ENCODE results near the gene TBXA2R. TPM values are rescaled to one million over a fixed set of nuclear protein-coding genes. Genes with fewer than 3 reads are reported as not detected.

The TBXA2R gene
- total and polyA plus RNA-seq, 2 donors (not counting 3 experiments of a cell fraction or from before 2014, with no cell fraction given): 2.4 to 2.9 TPM

- Histone ChIP-seq H3K9me3 (replicated peaks; ENCODE audit: control insufficient read depth, insufficient read depth, low read length) (no peaks in the 10 kb centered on the region), H3K27me3 (ENCODE audit: control insufficient read depth in 2 of 2, insufficient read depth in 2 of 2, low read length in 2 of 2) (no peaks in the 10 kb centered on the region), H4K20me1 (replicated peaks; ENCODE audit: control insufficient read depth, extremely low read depth, insufficient read depth, low read length) (no peaks in the 10 kb centered on the region), H3K79me2 (ENCODE audit: control insufficient read depth, insufficient read depth, low read length) (no peaks in the 10 kb centered on the region), H2AFZ (ENCODE audit: low read depth, low read length) (no peak overlapping the region), H3K36me3 (ENCODE audit: control insufficient read depth in 2 of 2, extremely low read depth in 1 of 2, insufficient read depth in 2 of 2, low read length in 2 of 2) (no peaks in the 10 kb centered on the region), H3K4me1 (ENCODE audit: control insufficient read depth, extremely low read depth, insufficient read depth, low read length) (peaks cover 23% of the 10 kb centered on the region), H3K27ac (ENCODE audit: insufficient read depth, low read depth, low read length) (no peak overlapping the region), H3K9ac (replicated peaks; ENCODE audit: extremely low read depth, insufficient read depth, low read length) (no peak overlapping the region), H3K9me1 (replicated peaks; ENCODE audit: control insufficient read depth, extremely low read depth, insufficient read depth, low read length) (no peaks in the 10 kb centered on the region), H3K4me2 (ENCODE audit: insufficient read depth, low read length) (no peak overlapping the region), H3K4me3 (replicated peaks in 1 of 3; ENCODE audit: insufficient read depth in 1 of 3, low read depth in 1 of 3, low read length in 3 of 3) (no peak overlapping the region)
- ChIA-PET CTCF (no interaction called here), POLR2A (no interaction called here)
- FAIRE-seq (no peak), DNase-seq (ENCODE audit: low read depth, low spot score) (no peak)
- dilution Hi-C loops (cut with MboI; ENCODE audit: extremely low pct_ligation_motif_present, low sequenced_read_pairs): no loop called here
- TF ChIP-seq POLR2A (IDR thresholded peaks at IDR 0.05; ENCODE audit: low read depth, low read length) (no peak), MAX (IDR thresholded peaks at IDR 0.05; ENCODE audit: insufficient read depth, insufficient read length) (no peak), MYC (IDR thresholded peaks at IDR 0.05; ENCODE audit: low read depth, low read length) (no peak), CTCF (IDR thresholded peaks at IDR 0.05; ENCODE audit: extremely low read depth in 1 of 2, insufficient read depth in 1 of 2, low read depth in 1 of 2, low read length in 2 of 2) (no peak), POLR2AphosphoS5 (IDR thresholded peaks at IDR 0.05; ENCODE audit: insufficient read depth, low read depth, low read length) (no peak), JUN (IDR thresholded peaks at IDR 0.05; ENCODE audit: borderline replicate concordance, insufficient read depth, insufficient read length, low read depth) (no peak), FOS (IDR thresholded peaks at IDR 0.05; ENCODE audit: borderline replicate concordance, insufficient read depth, low read length) (no peak), GATA2 (IDR thresholded peaks at IDR 0.05; ENCODE audit: insufficient read depth, insufficient read length, low read depth, low read length) (no peak), EZH2 (IDR thresholded peaks at IDR 0.05; ENCODE audit: borderline replicate concordance, low read depth, low read length, severe bottlenecking) (no peak)
- intact Hi-C loops (cut with micrococcal nuclease): no loop called here
- no TSS peak for BruUV-seq (replicated peaks)
Measured at GRCh38 chr19:3604227-3604986, 2.3 kb downstream of the TBXA2R start.

Data from endothelial cell of umbilical vein (primary cell).